GM19193 (cell line): ENCODE results near the gene EFHC1.
A peak's percentile ranks its signal among the peaks of the same experiment; 100 is the strongest.

Experiments
- POLR2A ChIP-seq: IDR thresholded peaks from 4 replicates; pipeline ENCODE4 v1.6.1; 2011; ENCODE audit not compliant: insufficient read depth, insufficient read length; ENCODE audit errors: extremely low read depth

Gene EFHC1, protein sequence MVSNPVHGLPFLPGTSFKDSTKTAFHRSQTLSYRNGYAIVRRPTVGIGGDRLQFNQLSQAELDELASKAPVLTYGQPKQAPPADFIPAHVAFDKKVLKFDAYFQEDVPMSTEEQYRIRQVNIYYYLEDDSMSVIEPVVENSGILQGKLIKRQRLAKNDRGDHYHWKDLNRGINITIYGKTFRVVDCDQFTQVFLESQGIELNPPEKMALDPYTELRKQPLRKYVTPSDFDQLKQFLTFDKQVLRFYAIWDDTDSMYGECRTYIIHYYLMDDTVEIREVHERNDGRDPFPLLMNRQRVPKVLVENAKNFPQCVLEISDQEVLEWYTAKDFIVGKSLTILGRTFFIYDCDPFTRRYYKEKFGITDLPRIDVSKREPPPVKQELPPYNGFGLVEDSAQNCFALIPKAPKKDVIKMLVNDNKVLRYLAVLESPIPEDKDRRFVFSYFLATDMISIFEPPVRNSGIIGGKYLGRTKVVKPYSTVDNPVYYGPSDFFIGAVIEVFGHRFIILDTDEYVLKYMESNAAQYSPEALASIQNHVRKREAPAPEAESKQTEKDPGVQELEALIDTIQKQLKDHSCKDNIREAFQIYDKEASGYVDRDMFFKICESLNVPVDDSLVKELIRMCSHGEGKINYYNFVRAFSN

DNA sequence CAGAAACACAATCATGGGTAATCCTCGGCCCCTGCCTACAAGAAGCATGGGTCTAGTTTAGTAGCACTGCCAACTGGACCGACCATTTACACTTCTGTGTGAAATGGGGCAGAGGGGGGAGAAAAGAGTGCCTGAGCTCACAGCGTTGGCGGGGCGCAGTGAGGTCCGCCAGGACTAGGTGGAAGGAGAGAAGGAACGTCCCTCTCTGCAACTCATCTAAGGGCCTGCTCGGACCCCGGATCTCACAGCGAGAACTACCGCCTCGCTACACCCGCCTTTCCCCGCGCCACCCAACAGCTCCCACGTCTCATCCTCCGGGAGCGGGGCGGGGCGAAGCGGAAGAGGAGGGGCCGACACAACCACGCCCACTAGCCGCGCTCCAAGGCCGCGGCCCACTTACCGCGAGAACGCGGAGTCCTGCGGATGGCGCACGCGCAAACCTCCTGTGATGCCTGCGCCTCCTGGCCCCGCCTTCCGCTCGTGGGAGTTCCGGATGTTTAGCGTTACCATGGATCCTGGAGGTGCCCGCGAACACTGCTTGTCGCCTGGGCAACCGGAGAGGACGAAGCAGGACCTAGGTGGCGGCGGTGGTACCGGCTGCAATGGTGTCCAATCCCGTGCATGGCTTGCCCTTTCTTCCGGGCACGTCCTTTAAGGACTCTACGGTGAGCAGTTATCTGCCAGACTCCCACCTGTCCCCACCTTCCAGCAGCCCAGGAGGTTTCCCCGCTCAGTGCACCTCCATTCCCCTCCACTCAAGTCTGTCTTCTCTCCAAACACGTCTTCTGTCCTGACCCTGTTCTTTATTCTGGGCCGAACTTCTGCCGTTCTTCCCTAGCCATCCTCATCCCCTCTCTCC, at the start of gene EFHC1:
EFHC1 (plus strand) TSS at position 534 of the 859 bp plus-strand sequence; CDS start at position 603, 69 bp downstream.
- TF ChIP-seq POLR2A = peak; percentile 92

- TF ChIP-seq POLR2A = no peak
Observed at GRCh38 chr6:52371656-52372191, 48.4 kb upstream of the EFHC1 start.

DNA sequence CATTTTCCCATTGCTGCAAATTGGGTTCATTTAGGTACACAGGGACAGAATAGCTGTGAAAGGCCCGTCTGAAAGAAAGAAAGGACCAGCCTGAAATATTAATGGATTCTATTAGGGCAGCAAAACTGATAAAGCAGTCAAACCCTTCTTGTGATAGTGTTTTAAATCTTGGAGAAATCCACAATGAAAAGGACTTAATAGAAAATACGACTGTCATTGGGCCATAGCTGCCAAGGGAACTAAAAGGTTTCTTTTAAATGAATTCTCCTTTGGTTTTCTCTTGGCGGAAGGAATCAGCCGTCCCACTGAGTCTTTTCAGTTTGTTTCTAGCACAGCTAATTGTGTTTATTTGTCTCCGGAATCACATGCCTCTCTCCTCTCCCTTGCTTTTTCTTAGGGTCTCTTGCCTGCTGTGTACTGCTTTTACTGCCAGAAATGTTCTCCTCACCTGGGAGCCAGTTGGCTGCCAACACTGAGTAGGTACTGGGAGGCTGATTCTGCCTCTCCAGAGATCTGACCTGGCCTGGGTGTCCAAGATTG, 46.9 kb upstream of the EFHC1 start:
- TF ChIP-seq POLR2A = no peak

DNA sequence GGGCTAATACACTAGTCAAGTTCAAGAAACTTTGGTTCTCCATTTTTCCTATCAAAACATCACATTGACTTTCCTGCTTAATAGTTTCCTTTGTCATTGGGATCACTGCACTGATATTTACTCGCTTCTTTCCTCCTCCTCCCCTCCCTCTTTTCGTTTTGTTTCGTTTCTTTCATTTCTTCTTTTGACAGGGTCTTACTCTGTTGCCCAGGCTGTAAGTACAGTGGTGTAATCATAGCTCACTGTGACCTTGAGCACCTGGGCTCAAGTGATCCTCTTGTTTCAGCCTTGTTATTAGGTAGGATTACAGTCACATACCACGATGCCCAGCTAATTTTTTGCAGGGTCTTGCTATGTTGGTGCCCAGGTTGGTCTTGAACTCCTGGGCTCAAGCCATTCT, 45.9 kb upstream of the EFHC1 start:
- TF ChIP-seq POLR2A = no peak

- no peak for TF ChIP-seq POLR2A
Observed at GRCh38 chr6:52375780-52376556, 44.2 kb upstream of the EFHC1 start.

- no peak for TF ChIP-seq POLR2A
Observed at GRCh38 chr6:52376763-52377162, 43.4 kb upstream of the EFHC1 start.

- TF ChIP-seq POLR2A = no peak
Observed at GRCh38 chr6:52377538-52378221, 42.5 kb upstream of the EFHC1 start.

GRCh38 chr6:52381249-52381648, 38.9 kb upstream of the EFHC1 start:
- TF ChIP-seq POLR2A = no peak

DNA sequence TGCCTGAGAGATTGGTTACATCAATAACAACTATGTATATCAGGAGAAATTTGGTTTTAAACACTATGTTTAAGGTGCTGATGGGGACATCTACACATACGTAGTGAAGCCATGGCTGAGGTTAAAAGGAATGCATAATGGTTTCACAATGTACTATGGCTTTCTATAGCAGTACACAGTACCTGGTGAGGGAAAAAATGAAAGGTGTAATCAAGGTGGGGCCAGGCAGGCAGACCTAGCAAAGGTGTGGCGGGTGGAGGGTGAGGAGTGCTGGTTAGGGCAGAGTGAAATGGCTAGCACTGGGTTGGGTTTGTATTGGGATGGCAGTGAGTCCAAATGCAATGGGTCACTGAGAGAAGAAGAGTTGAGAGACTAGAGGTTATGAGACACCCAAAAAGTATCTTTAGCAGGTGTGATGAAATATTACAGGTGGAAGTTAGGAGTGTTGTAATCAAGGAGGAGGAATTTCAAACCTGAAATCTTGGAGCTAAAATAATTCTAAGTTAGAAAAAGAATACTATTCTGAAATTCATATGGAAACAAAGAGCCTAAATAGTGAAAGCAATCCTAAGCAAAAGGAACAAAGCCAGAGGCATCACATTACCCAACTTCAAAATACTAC, 35.9 kb upstream of the EFHC1 start:
- TF ChIP-seq POLR2A = no peak

GRCh38 chr6:52385074-52385473, 35.1 kb upstream of the EFHC1 start:
- no peak for TF ChIP-seq POLR2A

DNA sequence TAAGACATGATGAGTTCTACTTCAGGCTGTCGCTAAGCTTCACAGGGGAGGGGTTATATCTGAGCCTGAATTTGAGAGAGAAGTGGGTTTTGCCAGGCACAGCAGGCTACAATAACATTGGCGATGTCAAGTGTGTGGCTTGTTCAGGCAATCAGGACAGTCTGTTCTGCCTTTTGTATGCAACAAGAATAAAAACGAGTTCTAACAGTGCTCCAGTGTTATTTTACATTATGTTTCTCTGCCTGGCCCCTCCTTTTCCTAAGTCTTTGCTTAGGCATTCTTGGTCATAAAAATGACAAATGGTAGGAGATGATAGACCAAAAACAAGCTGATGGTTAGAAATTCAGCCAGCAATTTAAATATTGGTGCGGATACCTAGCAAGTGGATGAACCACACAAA, 31.4 kb upstream of the EFHC1 start:
- no peak for TF ChIP-seq POLR2A

GRCh38 chr6:52389264-52389625, 30.9 kb upstream of the EFHC1 start:
- TF ChIP-seq POLR2A = no peak
